A172 (cell line): ENCODE data around the gene CDK15. TPM values are rescaled to one million over a fixed set of nuclear protein-coding genes. Genes with fewer than 3 reads are reported as not detected.

Source experiments
- DNase-seq: peaks from one replicate; pipeline ENCODE4 v3.0.0-alpha.2; 2015; ENCODE audit warnings: low spot score
- total RNA-seq: library from RNA; depleted of rRNA; stranded (reverse); fragments of >200 nt; shearing (Covaris generic); gene quantifications from 2 replicates; pipeline ENCODE4 v1.2.3, GENCODE V29; 2014; rRNA removed

The CDK15 gene
- total RNA-seq, 1 experiment from 2014 or later, result 0.19 TPM

- DNase-seq, result no peak
Observed at GRCh38 chr2:201938156-201938775, 131.9 kb downstream of the CDK15 start.

- DNase-seq, result no peak
Observed at GRCh38 chr2:201938781-201939180, 132.4 kb downstream of the CDK15 start.

GRCh38 chr2:201939453-201939941 lies 133.2 kb downstream of the CDK15 start:
- no peak for DNase-seq

GRCh38 chr2:201942531-201942930 lies 136.2 kb downstream of the CDK15 start:
- DNase-seq, result no peak

Other genes with a start within 250 kb of the CDK15 start
- gene TMEM237, start 163.0 kb upstream of the CDK15 start, total RNA-seq, result 101 and 107 TPM in 2 replicates
- 6.8 and 8.0 TPM in 2 replicates for gene MPP4, start 107.9 kb upstream of the CDK15 start, total RNA-seq
- 30.6 and 39.2 TPM in 2 replicates for gene ALS2, start 25.6 kb upstream of the CDK15 start, total RNA-seq
- 8.6 and 10.8 TPM in 2 replicates for gene FZD7, start 227.3 kb downstream of the CDK15 start, total RNA-seq